ENCODE measurements around the gene CHMP2A.
A peak's percentile ranks its signal among the peaks of the same experiment; 100 is the strongest.
"Not testable (repeated sequence)": the region's sequence is repeated elsewhere in the genome, so short reads cannot be mapped to it uniquely, and the experiment has no call there.

CHMP2A gene

DNA sequence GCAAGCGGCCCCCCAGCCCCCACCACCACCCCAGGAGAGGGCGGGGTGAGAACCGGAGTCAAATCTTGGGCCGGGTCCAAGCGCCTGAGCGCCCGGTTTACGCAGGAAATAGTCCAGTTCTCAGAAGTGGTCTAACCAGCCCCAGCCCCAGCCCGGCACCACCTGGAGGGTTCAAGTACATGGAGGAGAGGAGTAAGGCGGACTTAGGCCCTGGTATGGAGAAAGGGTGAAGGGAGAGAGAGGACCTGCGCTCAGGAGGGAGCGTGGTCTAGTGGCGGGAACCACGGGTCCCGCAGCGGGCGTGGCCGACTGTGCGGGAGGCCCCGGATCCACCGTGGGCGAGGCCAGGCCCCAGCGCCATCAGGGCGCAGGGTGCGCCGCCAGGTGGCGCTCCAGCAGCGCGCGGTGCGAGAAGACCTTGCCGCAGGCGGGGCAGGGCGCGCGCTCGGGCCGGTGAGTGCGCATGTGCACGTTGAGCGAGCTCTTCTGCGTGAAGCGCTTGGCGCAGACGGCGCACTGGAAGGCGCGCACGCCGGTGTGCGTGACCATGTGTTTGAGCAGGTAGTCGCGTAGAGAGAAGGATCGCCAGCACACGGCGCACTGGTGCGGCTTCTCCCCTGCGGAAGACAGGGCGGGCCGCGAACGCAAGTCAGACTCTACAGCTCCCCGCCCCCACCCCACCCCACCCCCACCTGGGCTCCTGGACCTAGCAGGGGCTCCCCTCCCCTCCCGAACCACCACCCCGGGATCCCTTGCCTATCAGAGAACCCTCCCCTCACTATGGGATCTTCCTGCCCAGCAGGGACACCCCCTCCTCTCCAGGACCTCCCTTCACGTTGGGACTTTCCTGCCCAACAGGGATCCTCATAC lies 41.0 kb downstream of the CHMP2A start:
- peak; percentile 85 for DNase-seq (ENCODE audit: low read depth)
- TF ChIP-seq, protein P1, sequence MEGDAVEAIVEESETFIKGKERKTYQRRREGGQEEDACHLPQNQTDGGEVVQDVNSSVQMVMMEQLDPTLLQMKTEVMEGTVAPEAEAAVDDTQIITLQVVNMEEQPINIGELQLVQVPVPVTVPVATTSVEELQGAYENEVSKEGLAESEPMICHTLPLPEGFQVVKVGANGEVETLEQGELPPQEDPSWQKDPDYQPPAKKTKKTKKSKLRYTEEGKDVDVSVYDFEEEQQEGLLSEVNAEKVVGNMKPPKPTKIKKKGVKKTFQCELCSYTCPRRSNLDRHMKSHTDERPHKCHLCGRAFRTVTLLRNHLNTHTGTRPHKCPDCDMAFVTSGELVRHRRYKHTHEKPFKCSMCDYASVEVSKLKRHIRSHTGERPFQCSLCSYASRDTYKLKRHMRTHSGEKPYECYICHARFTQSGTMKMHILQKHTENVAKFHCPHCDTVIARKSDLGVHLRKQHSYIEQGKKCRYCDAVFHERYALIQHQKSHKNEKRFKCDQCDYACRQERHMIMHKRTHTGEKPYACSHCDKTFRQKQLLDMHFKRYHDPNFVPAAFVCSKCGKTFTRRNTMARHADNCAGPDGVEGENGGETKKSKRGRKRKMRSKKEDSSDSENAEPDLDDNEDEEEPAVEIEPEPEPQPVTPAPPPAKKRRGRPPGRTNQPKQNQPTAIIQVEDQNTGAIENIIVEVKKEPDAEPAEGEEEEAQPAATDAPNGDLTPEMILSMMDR (conservative IDR thresholded peaks at IDR 0.05; ENCODE audit: control insufficient read depth, insufficient read depth, low read depth, low read length), result no peak
- peak overlapping the region; percentile 52 for H3K4me3 ChIP-seq (ENCODE audit: control insufficient read depth, low read depth, low read length)

DNA sequence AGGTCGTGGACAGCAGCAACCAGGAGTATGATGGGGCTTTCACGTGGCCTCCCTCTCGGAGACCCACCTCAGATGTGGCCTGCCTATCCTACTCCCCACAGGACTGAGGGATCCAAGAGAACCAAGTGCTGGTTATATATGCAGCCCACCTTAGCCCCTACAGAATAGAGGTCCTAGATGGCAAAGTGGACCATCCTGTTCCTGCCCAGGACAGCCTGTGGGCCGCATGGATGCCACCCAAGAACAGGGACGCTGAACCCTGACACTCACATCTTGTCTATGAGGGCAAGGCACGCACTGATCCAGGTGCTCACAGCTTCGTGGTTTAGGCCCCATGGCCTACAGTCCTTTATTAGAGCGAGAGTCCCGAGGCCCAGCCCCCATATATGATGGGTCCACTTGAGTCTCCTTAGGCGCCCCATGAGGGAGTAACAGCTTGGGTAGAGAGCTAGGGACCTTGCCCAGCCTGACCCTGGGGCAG lies 41.7 kb downstream of the CHMP2A start:
- no peak overlapping the region for H3K4me3 ChIP-seq (ENCODE audit: control insufficient read depth, low read depth, low read length)
- no peak for DNase-seq (ENCODE audit: low read depth)
- TF ChIP-seq, protein P1 (conservative IDR thresholded peaks at IDR 0.05; ENCODE audit: control insufficient read depth, insufficient read depth, low read depth, low read length), result no peak

DNA sequence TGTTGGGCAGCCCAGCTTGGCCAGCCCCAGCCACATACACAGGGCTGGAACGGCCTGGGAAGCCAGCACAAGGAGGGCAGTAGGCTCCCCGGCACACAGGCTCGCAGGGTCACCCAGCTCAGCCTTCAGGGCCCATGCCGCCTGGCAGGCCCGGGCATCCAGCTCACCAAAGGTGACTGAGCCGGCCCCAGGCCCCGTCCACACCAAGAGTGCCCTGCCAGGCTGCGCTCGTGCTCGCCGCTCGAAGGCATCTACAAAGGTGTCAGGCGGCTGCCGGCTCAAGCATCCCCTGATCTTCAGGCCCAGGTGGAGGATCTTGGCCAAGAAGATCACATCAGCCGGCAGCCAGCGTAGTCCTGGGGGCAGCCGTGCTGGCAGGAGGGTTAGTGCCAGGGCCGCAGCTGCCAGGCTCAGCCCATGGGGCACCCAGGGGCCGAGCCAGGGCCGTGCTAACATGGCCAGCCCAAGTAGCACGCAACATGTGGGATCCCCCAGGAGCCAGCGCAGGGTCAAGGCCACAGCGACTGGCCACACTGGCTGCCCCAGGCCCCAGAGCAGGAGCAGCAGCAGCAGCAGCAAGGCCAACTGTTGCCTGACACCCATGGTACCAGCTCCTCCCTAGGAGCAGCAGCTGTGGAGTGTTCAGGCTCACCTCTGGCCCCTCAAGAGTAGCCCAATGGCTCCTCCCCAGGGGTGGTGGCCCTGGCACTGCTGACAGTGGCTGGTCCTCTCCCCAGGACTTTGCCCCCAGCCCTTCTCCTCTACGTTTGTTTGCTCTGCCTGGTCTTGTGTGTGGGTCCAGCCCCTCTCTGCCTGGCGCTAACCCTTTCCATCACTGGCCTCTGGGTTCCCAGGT lies 43.3 kb downstream of the CHMP2A start, which contains the start of gene SLC27A5:
SLC27A5 (minus strand) TSS at position 640 of the 856 bp plus-strand sequence; CDS start at position 603, 37 bp downstream.
- TF ChIP-seq, protein P1 (conservative IDR thresholded peaks at IDR 0.05; ENCODE audit: control insufficient read depth, insufficient read depth, low read depth, low read length), result no peak
- no peak for DNase-seq (ENCODE audit: low read depth)
- H3K4me3 ChIP-seq (ENCODE audit: control insufficient read depth, low read depth, low read length), result no peak within 1 kb of the TSS

DNA sequence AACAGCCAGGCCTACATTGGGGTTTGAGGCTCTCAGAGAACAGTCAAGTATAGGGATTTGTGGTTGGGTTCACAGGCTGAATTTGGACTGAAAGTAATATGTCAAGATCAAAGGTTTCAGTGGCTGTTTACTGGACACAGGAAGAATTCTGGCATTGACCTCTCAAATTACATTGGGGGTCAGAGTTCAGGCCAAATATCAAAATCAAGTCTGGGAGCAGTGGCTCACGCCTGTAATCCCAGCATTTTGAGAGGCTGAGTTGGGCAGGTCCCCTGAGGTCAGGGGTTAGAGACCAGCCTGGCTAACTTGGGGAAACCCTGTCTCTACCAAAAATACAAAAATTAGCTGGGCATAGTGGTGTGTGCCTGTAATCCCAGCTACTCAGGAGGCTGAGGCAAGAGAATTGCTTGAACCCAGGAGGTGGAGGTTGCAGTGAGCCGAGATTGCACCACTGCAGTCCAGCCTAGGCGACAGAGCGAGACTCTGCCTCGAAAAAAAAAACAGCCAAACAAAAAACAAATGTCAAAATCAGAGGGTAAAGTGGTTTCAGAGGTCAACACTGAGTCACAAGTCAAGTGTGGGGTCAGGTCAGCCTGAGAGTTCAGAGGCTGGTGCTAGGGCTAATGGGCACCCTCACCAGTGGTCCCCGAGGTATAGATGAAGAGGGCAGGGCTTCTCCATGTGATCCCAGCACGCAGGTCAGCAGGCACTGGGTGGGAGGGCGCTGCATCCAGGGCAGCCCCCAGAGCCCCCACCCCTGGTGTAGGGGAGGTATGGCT lies 44.6 kb downstream of the CHMP2A start:
- no peak for DNase-seq (ENCODE audit: low read depth)
- H3K4me3 ChIP-seq (ENCODE audit: control insufficient read depth, low read depth, low read length), result no peak overlapping the region
- TF ChIP-seq, protein P1 (conservative IDR thresholded peaks at IDR 0.05; ENCODE audit: control insufficient read depth, insufficient read depth, low read depth, low read length), result no peak

DNA sequence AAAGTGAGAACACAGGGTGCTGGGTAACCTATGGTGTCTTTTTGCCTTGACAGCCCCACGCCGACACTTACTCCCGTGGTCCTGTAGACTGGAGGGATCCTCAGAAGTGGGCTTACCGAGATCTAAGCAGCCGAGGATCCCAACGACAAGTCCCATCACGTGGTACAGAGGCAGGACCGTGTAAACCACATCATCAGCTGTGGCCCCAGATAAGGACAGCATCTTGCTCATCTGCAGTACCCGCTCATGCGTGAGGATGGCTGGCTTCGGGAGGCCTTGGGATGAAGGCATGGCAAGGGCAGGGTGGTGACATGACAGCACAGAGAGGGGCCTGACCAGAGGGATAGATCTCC lies 45.2 kb downstream of the CHMP2A start:
- no peak for DNase-seq (ENCODE audit: low read depth)

DNA sequence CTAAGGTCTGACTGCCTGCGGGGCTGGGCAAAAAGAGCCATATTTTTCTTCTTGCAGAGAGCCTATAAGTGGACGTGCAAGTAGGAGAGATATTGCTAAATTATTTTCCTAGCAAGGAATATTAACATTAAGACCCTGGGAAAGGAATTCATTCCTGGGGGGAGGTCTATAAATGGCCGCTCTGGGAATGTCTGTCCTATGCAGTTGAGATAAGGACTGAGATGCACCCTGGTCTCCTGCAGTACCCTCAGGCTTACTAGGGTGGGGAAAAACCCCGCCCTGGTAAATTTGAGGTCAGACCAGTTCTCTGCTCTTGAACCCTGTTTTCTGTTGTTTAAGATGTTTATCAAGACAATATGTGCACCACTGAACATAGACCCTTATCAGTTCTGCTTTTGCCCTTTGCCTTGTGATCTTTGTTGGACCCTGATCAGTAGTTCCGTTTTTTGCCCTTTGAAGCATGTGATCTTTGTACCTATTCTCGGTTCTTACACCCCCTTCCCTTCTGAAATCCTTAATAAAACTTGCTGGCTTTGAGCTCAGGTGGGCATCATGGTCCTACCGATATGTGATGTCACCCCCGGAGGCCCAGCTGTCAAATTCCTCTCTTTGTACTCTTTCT lies 47.2 kb downstream of the CHMP2A start:
- not testable (repeated sequence) for DNase-seq (ENCODE audit: low read depth); H3K4me3 ChIP-seq (ENCODE audit: control insufficient read depth, low read depth, low read length)

More for the DNA sequence above, 45.2 kb downstream of the CHMP2A start:
- no peak overlapping the region for H3K4me3 ChIP-seq (ENCODE audit: control insufficient read depth, low read depth, low read length)
- TF ChIP-seq, protein P1 (conservative IDR thresholded peaks at IDR 0.05; ENCODE audit: control insufficient read depth, insufficient read depth, low read depth, low read length), result no peak
